Kidney epithelial cell (primary cell): ENCODE measurements around the gene HES4. TPM values are rescaled to one million over a fixed set of nuclear protein-coding genes. Genes with fewer than 3 reads are reported as not detected.

Experiments
- DNase-seq: peaks from one replicate; pipeline ENCODE4 v3.0.0-alpha.2; 2010; ENCODE audit warnings: low read depth
- H3K27me3 ChIP-seq: 2 replicates; pipeline ENCODE4 v1.6.0; 2011; ENCODE audit warnings: low read length; ENCODE audit not compliant: control insufficient read depth, insufficient read depth
- H3K36me3 ChIP-seq: 2 replicates; pipeline ENCODE4 v1.5.1; 2011; ENCODE audit warnings: low read length; ENCODE audit not compliant: control insufficient read depth, insufficient read depth
- H3K4me3 ChIP-seq: 2 replicates; pipeline ENCODE4 v1.5.1; 2011; ENCODE audit warnings: low read depth, mild to moderate bottlenecking, control low read depth, low read length
- CTCF ChIP-seq: IDR thresholded peaks from 2 replicates; pipeline ENCODE4 v1.5.1; 2011; ENCODE audit warnings: mild to moderate bottlenecking, moderate library complexity, low read length, control low read depth, inconsistent platforms; ENCODE audit not compliant: insufficient read depth, poor library complexity, severe bottlenecking
- total RNA-seq: library from RNA; depleted of rRNA; stranded (reverse); fragments of >200 nt; gene quantifications from 2 replicates; pipeline ENCODE4 v1.2.3, GENCODE V29; 2015

HES4 gene
- 160 and 184 TPM in 2 replicates for total RNA-seq

- DNase-seq, result peak; percentile 65
These were observed at the start of gene HES4 for GRCh38 chr1:999725-1000356. HES4 (minus strand) TSS chr1:1000097; CDS start chr1:999973, 124 bp downstream.

GRCh38 chr1:1048765-1049164 is 48.9 kb upstream of the HES4 start:
- H3K27me3 ChIP-seq, result no peaks in the 10 kb centered on the region
- no peak for TF ChIP-seq CTCF
- DNase-seq, result no peak
- H3K4me3 ChIP-seq, result no peak overlapping the region
- peaks cover 2% of the 10 kb centered on the region for H3K36me3 ChIP-seq

More at GRCh38 chr1:999725-1000356, at the start of gene HES4:
- Histone ChIP-seq H3K27me3 (peaks cover 14% of the 10 kb centered on the region), H3K4me3 (peak within 1 kb of the TSS; percentile 83), H3K36me3 (no peaks in the 10 kb centered on the region)
- TF ChIP-seq CTCF, result no peak

- peaks cover 5% of the 10 kb centered on the region for H3K36me3 ChIP-seq
These were observed 48.1 kb upstream of the HES4 start for GRCh38 chr1:1047963-1048362.

GRCh38 chr1:1047407-1047806 is 47.5 kb upstream of the HES4 start:
- no peak for DNase-seq

More at GRCh38 chr1:1047963-1048362, 48.1 kb upstream of the HES4 start:
- no peak for TF ChIP-seq CTCF
- Histone ChIP-seq H3K27me3 (no peaks in the 10 kb centered on the region), H3K4me3 (no peak overlapping the region)
- no peak for DNase-seq

GRCh38 chr1:1046767-1047166 is 46.9 kb upstream of the HES4 start:
- no peak for TF ChIP-seq CTCF
- DNase-seq, result no peak
- Histone ChIP-seq H3K36me3 (peaks cover 5% of the 10 kb centered on the region), H3K4me3 (no peak overlapping the region), H3K27me3 (no peaks in the 10 kb centered on the region)

More at GRCh38 chr1:1047407-1047806, 47.5 kb upstream of the HES4 start:
- no peak for TF ChIP-seq CTCF
- Histone ChIP-seq H3K4me3 (no peak overlapping the region), H3K36me3 (peaks cover 5% of the 10 kb centered on the region), H3K27me3 (no peaks in the 10 kb centered on the region)

GRCh38 chr1:1046243-1046642 is 46.3 kb upstream of the HES4 start:
- peaks cover 5% of the 10 kb centered on the region for H3K36me3 ChIP-seq
- TF ChIP-seq CTCF, result no peak
- H3K4me3 ChIP-seq, result no peak overlapping the region
- no peaks in the 10 kb centered on the region for H3K27me3 ChIP-seq
- DNase-seq, result no peak
